Measurements from ENCODE around the gene GAMT. TPM values are rescaled to one million over a fixed set of nuclear protein-coding genes. Genes with fewer than 3 reads are reported as not detected.

The GAMT gene
- total RNA-seq, 2 experiments from 2014 or later: 26.2 to 26.8 TPM

DNA sequence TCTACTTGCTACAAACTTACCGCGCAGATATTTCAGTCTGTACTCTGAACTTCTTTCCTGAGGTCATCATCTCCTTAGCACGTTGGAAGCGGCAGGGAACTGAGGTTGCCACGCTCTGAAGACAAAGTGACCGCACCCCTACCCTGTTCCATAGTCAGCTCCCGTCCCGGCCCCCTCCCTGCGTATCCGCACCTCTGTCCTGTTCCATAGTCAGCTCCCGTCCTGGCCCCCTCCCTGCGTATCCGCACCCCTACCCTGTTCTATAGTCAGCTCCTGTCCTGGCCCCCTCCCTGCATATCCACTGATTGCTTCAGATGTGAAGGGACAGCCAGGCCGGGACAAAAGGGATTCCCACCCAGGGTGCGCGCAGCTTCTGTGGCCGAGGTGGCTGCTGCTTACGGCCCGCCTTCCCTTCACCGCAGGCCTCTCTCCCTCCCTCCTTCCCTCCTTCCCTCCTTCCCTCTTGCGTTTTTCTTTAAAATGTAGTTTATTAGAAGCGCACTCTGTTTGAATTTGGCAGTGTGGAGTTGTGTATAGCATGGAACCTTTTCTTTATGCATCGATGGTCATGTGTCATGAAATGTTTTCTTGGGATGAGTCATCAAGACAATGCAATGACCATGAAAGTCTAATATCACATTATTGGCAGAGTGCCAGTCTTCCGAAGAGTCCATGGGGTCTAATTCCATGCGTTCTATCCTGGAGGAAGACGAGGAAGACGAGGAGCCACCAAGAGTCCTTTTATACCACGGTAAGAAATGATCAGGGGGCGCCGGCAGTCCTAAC lies 39.5 kb downstream of the GAMT start:
- Mint-ChIP-seq H3K36me3 (ENCODE audit: low read depth) (peaks cover 44% of the 10 kb centered on the region), H3K27ac (no peak overlapping the region), H3K27me3 (ENCODE audit: low read depth) (no peaks in the 10 kb centered on the region), H3K9me3 (ENCODE audit: insufficient read depth) (no peaks in the 10 kb centered on the region), H3K4me3 (no peak overlapping the region), H3K4me1 (ENCODE audit: low read depth) (peaks cover 33% of the 10 kb centered on the region)
- ATAC-seq: no peak
- POLR2A ChIA-PET: interaction anchor here (0.5 kb wide), 1 partner anchor 729 kb away, joined by 3 read pairs; no protein-coding TSS in a partner anchor
- CTCF ChIA-PET: no interaction called here
- no peak for DNase-seq

DNA sequence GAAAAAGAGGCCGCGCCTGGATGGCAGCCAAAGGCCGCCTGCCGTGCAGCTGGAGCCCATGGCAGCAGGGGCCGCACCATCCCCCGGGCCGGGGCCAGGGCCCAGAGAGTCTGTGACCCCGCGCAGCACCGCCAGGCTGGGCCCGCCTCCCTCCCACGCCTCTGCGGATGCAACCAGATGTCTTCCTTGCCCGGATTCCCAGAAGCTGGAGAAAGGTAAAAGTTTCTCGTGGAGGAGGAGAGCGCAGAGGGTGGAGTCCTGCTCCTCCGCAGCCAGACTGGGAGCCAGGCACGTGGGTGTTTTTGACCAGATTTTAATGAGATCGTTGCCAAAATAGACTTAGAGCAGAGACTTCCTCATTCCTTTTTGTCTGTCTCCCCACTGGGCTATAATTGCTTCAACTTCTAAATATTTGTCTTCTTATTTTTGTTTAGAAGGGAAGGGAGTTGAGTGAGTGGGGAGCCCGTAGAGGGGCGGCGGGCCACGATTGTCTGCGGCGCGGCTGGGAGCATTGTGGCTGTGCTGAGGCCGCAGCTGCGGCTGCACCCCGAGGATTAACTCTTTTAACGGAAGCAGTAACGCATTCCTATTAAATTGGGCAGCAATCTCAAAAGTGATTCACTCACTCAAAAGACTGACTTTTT lies 40.4 kb downstream of the GAMT start:
- Mint-ChIP-seq H3K36me3 (ENCODE audit: low read depth) (peaks cover 44% of the 10 kb centered on the region), H3K27ac (no peak overlapping the region), H3K27me3 (ENCODE audit: low read depth) (no peaks in the 10 kb centered on the region), H3K4me1 (ENCODE audit: low read depth) (peaks cover 39% of the 10 kb centered on the region), H3K9me3 (ENCODE audit: insufficient read depth) (no peaks in the 10 kb centered on the region), H3K4me3 (no peak overlapping the region)
- POLR2A ChIA-PET: interaction anchor here (0.5 to 0.7 kb wide), 2 partner anchors 81 to 728 kb away, joined by 3 read pairs; no protein-coding TSS in a partner anchor
- CTCF ChIA-PET: no interaction called here
- ATAC-seq (no peak), DNase-seq (no peak)

DNA sequence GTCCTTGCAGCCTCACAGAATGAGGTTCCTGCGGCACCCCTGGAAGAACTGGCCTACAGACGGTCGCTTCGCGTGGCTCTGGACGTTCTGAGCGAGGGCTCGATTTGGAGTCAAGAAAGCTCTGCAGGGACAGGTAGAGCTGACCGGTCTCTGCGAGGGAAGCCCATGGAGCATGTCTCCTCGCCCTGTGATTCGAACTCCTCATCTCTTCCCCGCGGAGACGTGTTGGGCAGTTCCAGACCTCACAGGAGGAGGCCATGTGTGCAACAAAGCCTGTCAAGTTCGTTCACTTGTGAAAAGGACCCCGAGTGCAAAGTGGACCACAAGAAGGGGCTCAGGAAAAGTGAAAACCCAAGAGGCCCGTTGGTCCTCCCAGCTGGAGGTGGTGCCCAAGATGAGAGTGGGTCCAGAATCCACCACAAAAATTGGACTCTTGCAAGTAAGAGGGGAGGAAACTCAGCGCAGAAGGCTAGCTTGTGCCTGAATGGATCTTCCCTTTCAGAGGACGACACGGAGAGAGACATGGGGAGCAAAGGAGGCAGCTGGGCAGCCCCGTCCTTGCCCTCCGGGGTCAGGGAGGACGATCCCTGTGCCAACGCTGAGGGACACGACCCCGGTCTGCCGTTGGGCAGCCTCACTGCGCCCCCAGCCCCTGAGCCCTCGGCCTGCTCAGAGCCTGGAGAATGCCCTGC lies 41.1 kb downstream of the GAMT start:
- peaks cover 46% of the 10 kb centered on the region for H3K36me3 Mint-ChIP-seq (ENCODE audit: low read depth)

DNA sequence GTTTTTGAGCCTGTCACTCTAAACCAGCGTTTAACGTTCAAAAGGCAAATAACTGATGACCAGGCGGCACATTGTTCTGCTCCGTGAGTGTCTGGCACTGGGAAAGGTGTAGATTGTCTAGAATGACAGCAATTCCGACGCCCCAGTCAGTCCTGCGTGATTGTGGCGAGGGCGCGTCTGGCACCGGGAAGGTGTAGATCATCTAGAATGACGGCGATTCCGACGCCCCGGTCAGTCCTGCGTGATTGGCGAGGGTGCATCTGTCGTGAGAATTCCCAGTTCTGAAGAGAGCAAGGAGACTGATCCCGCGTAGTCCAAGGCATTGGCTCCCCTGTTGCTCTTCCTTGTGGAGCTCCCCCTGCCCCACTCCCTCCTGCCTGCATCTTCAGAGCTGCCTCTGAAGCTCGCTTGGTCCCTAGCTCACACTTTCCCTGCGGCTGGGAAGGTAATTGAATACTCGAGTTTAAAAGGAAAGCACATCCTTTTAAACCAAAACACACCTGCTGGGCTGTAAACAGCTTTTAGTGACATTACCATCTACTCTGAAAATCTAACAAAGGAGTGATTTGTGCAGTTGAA lies 43.7 kb downstream of the GAMT start:
- POLR2A ChIA-PET: interaction anchor here (2.2 kb wide), 1 partner anchor 88 kb away, joined by 6 read pairs; the partner anchor contains the start of gene CIRBP
- H3K4me3 Mint-ChIP-seq: no peak overlapping the region

More for the DNA sequence above, 41.1 kb downstream of the GAMT start:
- Mint-ChIP-seq H3K4me1 (ENCODE audit: low read depth) (peaks cover 43% of the 10 kb centered on the region), H3K27ac (no peak overlapping the region), H3K9me3 (ENCODE audit: insufficient read depth) (no peaks in the 10 kb centered on the region), H3K4me3 (no peak overlapping the region), H3K27me3 (ENCODE audit: low read depth) (no peaks in the 10 kb centered on the region)
- CTCF ChIA-PET: interaction anchor here (0.9 kb wide), 1 partner anchor 12 kb away, joined by 3 read pairs; no protein-coding TSS in a partner anchor
- no peak for ATAC-seq
- POLR2A ChIA-PET: interaction anchor here (0.7 kb wide), 1 partner anchor 80 kb away, joined by 3 read pairs; no protein-coding TSS in a partner anchor
- DNase-seq: no peak

DNA sequence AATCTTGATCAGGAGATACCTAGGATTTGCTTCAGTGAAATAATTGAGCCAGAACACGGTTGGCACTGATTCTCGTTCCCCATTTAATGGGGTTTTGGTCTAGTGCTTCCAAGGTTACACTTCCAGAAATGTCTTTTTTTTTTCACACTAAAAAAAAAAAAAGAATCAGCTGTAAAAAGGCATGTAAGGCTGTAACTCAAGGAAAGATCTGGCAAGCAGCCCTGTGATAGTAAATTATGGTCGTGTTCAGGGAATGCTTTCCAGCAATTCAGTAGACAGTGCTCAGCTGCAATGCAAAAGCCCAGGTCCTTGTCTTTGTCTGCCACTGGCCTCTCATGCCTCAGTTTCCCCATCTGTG lies 44.9 kb downstream of the GAMT start:
- ChIA-PET POLR2A (no interaction called here), CTCF (interaction anchor here (1.1 to 1.4 kb wide), 3 partner anchors 40 to 112 kb away, joined by 3 to 6 read pairs (median 4); no protein-coding TSS in a partner anchor)
- no peak overlapping the region for H3K27ac Mint-ChIP-seq
- H3K4me3 Mint-ChIP-seq: peak overlapping the region; percentile 82
- peaks cover 14% of the 10 kb centered on the region for H3K4me1 Mint-ChIP-seq (ENCODE audit: low read depth)
- peaks cover 29% of the 10 kb centered on the region for H3K36me3 Mint-ChIP-seq (ENCODE audit: low read depth)
- peaks cover 3% of the 10 kb centered on the region for H3K27me3 Mint-ChIP-seq (ENCODE audit: low read depth)
- ATAC-seq (no peak), DNase-seq (no peak)
- H3K9me3 Mint-ChIP-seq (ENCODE audit: insufficient read depth): no peaks in the 10 kb centered on the region

More for the DNA sequence above, 43.7 kb downstream of the GAMT start:
- CTCF ChIA-PET: interaction anchor here (0.6 to 1.4 kb wide), 2 partner anchors 15 to 78 kb away, joined by 3 to 6 read pairs; no protein-coding TSS in a partner anchor
- no peak for ATAC-seq
- Mint-ChIP-seq H3K4me1 (ENCODE audit: low read depth) (peaks cover 21% of the 10 kb centered on the region), H3K36me3 (ENCODE audit: low read depth) (peaks cover 35% of the 10 kb centered on the region), H3K9me3 (ENCODE audit: insufficient read depth) (no peaks in the 10 kb centered on the region), H3K27me3 (ENCODE audit: low read depth) (no peaks in the 10 kb centered on the region), H3K27ac (no peak overlapping the region)
- DNase-seq: no peak

DNA sequence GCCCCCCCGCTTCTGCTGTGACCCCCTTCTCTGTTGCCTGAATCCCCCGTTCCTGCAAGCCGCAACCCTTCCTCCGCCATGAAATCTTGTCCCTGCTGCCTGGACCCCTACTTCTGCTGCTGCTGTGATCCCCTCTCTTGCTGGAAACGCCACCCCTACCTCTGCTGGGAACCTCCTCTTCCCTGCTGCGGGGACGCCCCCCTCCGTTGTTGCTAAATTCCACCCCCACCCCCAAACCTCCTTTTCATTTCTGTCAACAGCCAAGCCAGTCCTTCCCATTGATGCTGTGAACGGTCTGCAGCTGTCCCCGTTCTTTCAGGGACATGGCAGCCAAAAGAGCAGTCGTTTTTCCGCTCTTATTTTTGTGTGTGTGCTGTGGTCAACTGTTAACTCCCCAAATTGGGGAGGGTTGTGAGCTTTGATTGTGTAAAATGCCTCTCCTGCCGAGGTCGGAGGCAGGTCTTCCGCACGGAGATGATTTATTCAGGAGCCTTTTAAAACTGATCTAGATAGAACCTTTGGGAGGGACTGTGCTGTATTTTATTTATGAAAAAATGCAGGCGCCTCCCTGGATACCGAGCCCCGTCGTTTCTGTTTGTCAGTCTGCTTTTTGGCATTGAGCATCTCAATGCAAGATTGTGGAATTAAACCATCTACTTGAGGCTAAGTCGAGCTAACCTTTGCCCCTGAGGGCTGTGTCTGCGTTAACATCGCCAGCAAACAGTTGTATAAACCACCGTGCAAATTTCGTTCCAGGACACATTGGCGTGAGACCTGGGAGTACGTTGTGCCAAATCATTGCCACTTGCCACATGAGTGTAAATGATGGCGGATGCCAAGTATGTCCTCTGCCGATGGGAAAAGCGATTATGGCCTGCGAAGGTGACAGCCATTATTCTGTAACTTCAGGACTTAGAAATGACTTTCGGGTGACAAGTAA lies 45.5 kb downstream of the GAMT start:
- Mint-ChIP-seq H3K4me3 (peak overlapping the region; percentile 82), H3K36me3 (ENCODE audit: low read depth) (peaks cover 28% of the 10 kb centered on the region), H3K27me3 (ENCODE audit: low read depth) (peaks cover 4% of the 10 kb centered on the region), H3K4me1 (ENCODE audit: low read depth) (peaks cover 14% of the 10 kb centered on the region), H3K27ac (peak overlapping the region; percentile 60), H3K9me3 (ENCODE audit: insufficient read depth) (no peaks in the 10 kb centered on the region)
- ChIA-PET CTCF (interaction anchor here (1.1 to 1.4 kb wide), 3 partner anchors 40 to 111 kb away, joined by 3 to 6 read pairs (median 4); no protein-coding TSS in a partner anchor), POLR2A (no interaction called here)
- ATAC-seq (no peak), DNase-seq (peak; percentile 28)

DNA sequence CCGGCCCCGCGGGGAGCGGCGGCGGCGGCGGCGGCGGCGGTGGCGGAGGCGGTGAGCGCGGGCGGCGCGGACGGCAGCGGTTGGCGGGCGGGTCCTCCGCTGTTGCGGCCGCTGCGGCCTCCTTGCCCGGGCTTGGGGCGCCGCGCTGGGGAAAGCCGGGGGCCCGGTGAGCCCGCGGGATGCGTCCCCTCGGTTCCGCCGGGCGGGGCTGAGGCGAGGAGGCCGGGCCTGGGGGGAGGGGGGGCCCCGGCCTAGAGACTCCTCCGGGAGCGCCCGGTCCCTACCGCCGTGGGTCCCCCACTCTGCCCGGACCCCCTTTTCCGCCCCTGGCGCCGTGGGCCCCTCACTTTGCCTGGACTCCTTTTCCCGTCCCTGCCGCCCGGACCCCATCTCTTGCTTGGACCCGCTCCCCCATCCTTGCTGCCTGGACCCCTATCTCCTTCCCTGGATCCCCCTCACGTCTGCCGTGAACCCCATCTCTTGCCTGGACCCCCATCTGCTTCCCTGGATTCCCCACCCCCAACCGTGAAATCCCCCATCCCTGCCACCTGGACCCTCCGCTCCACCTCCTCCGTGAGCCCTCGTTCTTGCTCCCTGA lies 46.3 kb downstream of the GAMT start:
- Mint-ChIP-seq H3K4me3 (peak overlapping the region; percentile 82), H3K27ac (no peak overlapping the region), H3K4me1 (ENCODE audit: low read depth) (peaks cover 14% of the 10 kb centered on the region), H3K36me3 (ENCODE audit: low read depth) (peaks cover 24% of the 10 kb centered on the region), H3K9me3 (ENCODE audit: insufficient read depth) (no peaks in the 10 kb centered on the region), H3K27me3 (ENCODE audit: low read depth) (peaks cover 4% of the 10 kb centered on the region)
- DNase-seq (no peak), ATAC-seq (peak; percentile 71)
- ChIA-PET CTCF (interaction anchor here (0.9 to 1.0 kb wide), 2 partner anchors 39 to 191 kb away, joined by 4 to 5 read pairs; no protein-coding TSS in a partner anchor), POLR2A (interaction anchor here (1.0 to 1.3 kb wide), 2 partner anchors 19 to 86 kb away, joined by 3 read pairs; partner anchors contain the start of gene CIRBP)

DNA sequence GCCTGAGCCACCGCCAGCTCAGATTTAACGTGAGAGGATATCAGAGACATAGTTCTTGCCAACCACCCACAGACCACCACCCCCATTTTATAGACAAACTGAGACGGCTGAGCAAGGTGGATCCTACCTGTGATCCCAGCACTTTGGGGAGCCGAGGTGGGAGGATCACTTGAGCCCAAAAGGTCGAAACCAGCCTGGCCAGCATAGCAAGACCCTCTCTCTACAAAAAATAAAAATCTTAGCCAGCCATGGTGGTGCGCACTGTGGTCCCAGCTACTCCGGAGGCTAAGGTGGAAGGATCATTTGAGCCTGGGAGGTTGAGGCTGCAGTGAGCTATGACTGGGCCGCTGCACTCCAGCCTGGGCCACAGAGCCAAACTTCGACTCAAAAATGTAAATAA lies 48.2 kb downstream of the GAMT start:
- Mint-ChIP-seq H3K27me3 (ENCODE audit: low read depth) (peaks cover 8% of the 10 kb centered on the region), H3K27ac (no peak overlapping the region), H3K36me3 (ENCODE audit: low read depth) (peaks cover 14% of the 10 kb centered on the region), H3K4me1 (ENCODE audit: low read depth) (peaks cover 14% of the 10 kb centered on the region), H3K4me3 (peak overlapping the region; percentile 31), H3K9me3 (ENCODE audit: insufficient read depth) (no peaks in the 10 kb centered on the region)
- ATAC-seq (no peak), DNase-seq (no peak)
- ChIA-PET CTCF (no interaction called here), POLR2A (no interaction called here)

DNA sequence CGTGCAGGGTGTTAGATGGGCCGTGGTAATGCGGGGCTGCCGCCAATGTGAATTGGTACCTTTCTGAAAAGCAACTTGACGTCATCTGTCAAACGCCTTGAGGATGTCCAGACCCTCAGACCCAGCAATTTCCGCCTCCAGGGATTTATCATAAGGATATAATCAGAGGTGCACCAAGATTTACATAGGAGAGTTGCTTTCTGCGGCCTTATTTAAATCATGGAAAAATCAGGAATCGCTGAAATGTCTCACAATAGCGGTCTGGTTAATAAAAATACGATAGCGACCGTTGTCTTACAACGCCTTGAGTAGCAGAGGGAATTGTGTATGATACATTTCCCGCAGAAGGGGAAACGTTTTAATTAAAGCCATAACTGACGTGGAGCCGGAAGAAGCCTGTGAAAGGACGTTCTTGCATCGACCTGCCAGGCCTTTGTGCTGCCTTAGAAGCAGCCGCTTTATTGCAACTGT lies 49.9 kb downstream of the GAMT start:
- DNase-seq: no peak
- Mint-ChIP-seq H3K27me3 (ENCODE audit: low read depth) (peaks cover 8% of the 10 kb centered on the region), H3K4me3 (no peak overlapping the region), H3K9me3 (ENCODE audit: insufficient read depth) (no peaks in the 10 kb centered on the region), H3K36me3 (ENCODE audit: low read depth) (peaks cover 2% of the 10 kb centered on the region), H3K27ac (no peak overlapping the region), H3K4me1 (ENCODE audit: low read depth) (peaks cover 13% of the 10 kb centered on the region)
- ChIA-PET CTCF (no interaction called here), POLR2A (no interaction called here)
- no peak for ATAC-seq

DNA sequence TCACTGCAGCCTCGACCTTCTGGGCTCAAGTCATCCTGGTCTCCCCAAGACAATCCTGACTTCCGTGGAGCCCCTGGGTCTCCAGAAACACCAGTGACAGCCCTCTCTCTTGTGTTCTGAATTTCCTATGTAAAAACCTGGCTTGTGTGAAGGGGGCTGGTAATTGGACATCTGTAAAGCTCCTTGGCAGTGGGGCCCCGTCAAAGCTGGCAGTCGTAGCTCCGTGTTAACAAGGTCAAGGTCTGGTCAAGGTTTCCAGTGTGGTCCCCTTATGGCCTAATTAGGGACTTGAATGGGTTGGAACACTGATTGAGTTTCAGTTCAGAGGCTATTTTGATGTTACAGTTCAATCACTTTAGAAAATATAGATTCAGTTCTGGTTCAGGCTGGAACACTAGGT lies 50.5 kb downstream of the GAMT start:
- Mint-ChIP-seq H3K4me3 (no peak overlapping the region), H3K36me3 (ENCODE audit: low read depth) (peaks cover 2% of the 10 kb centered on the region)
- CTCF ChIA-PET: no interaction called here

More for the DNA sequence above, 50.5 kb downstream of the GAMT start:
- Mint-ChIP-seq H3K27ac (no peak overlapping the region), H3K9me3 (ENCODE audit: insufficient read depth) (no peaks in the 10 kb centered on the region), H3K27me3 (ENCODE audit: low read depth) (peaks cover 8% of the 10 kb centered on the region), H3K4me1 (ENCODE audit: low read depth) (peaks cover 7% of the 10 kb centered on the region)
- DNase-seq (no peak), ATAC-seq (no peak)
- POLR2A ChIA-PET: interaction anchor here (0.5 kb wide), 1 partner anchor 53 kb away, joined by 3 read pairs; no protein-coding TSS in a partner anchor
